ENCODE measurements around the gene DXO.

DXO gene

GRCh38 chr6:31968791-31969711 lies 2.9 kb downstream of the DXO start:
- Mint-ChIP-seq H3K4me1 (peaks cover 52% of the 10 kb centered on the region), H3K4me3 (no peak overlapping the region), H3K27ac (peak overlapping the region; percentile 94), H3K9me3 (no peaks in the 10 kb centered on the region), H3K27me3 (no peaks in the 10 kb centered on the region), H3K36me3 (peaks cover 54% of the 10 kb centered on the region)
- ATAC-seq = no peak

- Mint-ChIP-seq H3K27ac (no peak overlapping the region), H3K4me3 (no peak overlapping the region), H3K9me3 (no peaks in the 10 kb centered on the region)
Observed at GRCh38 chr6:31968326-31968725, 3.6 kb downstream of the DXO start.

GRCh38 chr6:31967926-31968320 lies 4.0 kb downstream of the DXO start:
- Mint-ChIP-seq H3K4me3 (no peak overlapping the region), H3K36me3 (peaks cover 65% of the 10 kb centered on the region), H3K27ac (no peak overlapping the region), H3K27me3 (no peaks in the 10 kb centered on the region), H3K9me3 (no peaks in the 10 kb centered on the region), H3K4me1 (peaks cover 41% of the 10 kb centered on the region)
- ATAC-seq = no peak

More at GRCh38 chr6:31968326-31968725, 3.6 kb downstream of the DXO start:
- H3K27me3 Mint-ChIP-seq = no peaks in the 10 kb centered on the region
- no peak for ATAC-seq
- H3K4me1 Mint-ChIP-seq = peaks cover 45% of the 10 kb centered on the region
- H3K36me3 Mint-ChIP-seq = peaks cover 61% of the 10 kb centered on the region

DNA sequence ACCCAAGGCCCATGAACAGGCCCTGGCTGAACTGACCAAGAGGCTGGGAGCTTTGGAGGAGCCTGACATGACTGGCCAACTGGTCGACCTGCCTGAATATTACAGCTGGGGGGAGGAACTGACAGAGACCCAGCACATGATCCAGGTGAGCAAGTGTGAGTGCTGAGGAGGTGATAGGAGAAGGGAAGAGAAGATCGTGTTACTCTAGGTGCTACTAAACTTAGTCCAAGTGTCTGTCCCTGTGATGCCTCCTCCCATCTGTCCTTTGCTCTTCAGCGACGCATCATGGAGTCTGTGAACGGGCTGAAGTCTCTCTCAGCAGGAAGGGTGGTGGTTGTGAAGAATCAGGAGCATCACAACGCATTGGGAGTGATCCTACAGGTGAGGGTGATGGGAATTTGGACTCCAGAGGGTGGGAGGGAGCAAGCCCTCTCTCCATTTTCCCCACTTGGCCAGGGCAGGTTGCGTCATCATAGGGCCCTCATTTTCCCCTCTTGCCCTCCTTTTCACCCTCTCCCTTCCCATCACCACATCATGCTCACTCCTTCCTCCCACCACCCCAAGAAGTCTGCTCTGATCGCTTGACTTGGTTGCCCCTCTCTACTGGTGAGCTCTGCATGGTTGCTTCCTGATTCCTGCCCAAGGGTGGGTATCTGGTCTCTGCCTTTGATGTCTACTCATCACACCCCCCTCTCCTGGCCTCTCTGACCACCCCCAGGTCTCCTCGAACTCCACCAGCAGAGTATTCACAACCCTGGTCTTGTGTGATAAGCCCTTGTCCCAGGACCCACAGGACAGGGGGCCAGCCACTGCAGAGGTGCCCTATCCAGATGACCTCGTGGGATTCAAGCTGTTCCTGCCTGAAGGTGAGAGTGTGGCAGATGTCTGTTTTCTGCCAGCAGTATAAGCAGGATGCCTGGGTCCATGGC lies 4.7 kb downstream of the DXO start:
- no peak overlapping the region for H3K4me3 Mint-ChIP-seq
- H3K27me3 Mint-ChIP-seq = no peaks in the 10 kb centered on the region
- no peak for ATAC-seq
- H3K9me3 Mint-ChIP-seq = no peaks in the 10 kb centered on the region
- peaks cover 72% of the 10 kb centered on the region for H3K36me3 Mint-ChIP-seq
- no peak overlapping the region for H3K27ac Mint-ChIP-seq
- peaks cover 38% of the 10 kb centered on the region for H3K4me1 Mint-ChIP-seq

GRCh38 chr6:31966506-31966905 lies 5.4 kb downstream of the DXO start:
- Mint-ChIP-seq H3K4me1 (peaks cover 45% of the 10 kb centered on the region), H3K36me3 (peaks cover 79% of the 10 kb centered on the region), H3K4me3 (no peak overlapping the region), H3K9me3 (no peaks in the 10 kb centered on the region), H3K27me3 (no peaks in the 10 kb centered on the region), H3K27ac (no peak overlapping the region)
- no peak for ATAC-seq

GRCh38 chr6:31965700-31966099 lies 6.2 kb downstream of the DXO start:
- Mint-ChIP-seq H3K36me3 (peaks cover 87% of the 10 kb centered on the region), H3K27me3 (no peaks in the 10 kb centered on the region), H3K4me3 (no peak overlapping the region), H3K27ac (no peak overlapping the region), H3K4me1 (peaks cover 43% of the 10 kb centered on the region), H3K9me3 (no peaks in the 10 kb centered on the region)
- ATAC-seq = no peak

DNA sequence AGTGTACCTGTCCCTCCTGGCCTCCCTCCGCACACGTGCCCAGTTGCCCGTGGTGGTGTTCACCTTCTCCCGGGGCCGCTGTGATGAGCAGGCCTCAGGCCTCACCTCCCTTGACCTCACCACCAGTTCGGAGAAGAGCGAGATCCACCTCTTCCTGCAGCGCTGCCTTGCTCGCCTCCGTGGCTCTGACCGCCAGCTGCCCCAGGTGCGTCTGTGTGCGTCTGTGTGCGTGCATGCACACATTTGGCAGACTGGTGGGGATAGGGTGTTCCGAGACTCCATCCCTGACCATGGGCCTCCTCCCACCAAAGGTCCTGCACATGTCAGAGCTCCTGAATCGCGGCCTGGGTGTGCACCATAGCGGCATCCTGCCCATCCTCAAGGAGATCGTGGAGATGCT lies 8.0 kb downstream of the DXO start:
- Mint-ChIP-seq H3K36me3 (peaks cover 78% of the 10 kb centered on the region), H3K9me3 (no peaks in the 10 kb centered on the region), H3K4me3 (no peak overlapping the region), H3K27me3 (no peaks in the 10 kb centered on the region), H3K27ac (peak overlapping the region; percentile 18), H3K4me1 (peaks cover 44% of the 10 kb centered on the region)
- ATAC-seq = no peak

DNA sequence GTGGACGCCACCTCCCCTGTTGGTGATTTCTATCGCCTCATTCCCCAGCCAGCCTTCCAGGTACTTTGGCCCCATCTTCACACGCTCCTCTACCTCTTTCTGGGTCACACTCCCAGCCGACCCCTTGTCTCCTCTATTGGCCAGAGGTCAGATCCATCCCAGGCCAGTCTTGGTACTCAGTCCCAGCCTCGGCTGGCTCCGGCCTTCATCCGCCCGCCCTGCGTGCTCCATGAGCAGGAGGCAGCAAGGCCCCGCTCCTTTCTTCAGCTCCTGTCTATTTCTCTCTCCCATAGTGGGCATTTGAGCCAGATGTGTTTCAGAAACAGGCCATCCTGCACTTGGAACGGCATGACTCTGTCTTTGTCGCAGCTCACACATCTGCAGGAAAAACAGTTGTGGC lies 10.3 kb downstream of the DXO start:
- H3K9me3 Mint-ChIP-seq = no peaks in the 10 kb centered on the region
- H3K36me3 Mint-ChIP-seq = peaks cover 62% of the 10 kb centered on the region
- H3K27ac Mint-ChIP-seq = peak overlapping the region; percentile 87
- no peak for ATAC-seq
- H3K27me3 Mint-ChIP-seq = no peaks in the 10 kb centered on the region
- H3K4me3 Mint-ChIP-seq = no peak overlapping the region
- H3K4me1 Mint-ChIP-seq = peaks cover 47% of the 10 kb centered on the region

DNA sequence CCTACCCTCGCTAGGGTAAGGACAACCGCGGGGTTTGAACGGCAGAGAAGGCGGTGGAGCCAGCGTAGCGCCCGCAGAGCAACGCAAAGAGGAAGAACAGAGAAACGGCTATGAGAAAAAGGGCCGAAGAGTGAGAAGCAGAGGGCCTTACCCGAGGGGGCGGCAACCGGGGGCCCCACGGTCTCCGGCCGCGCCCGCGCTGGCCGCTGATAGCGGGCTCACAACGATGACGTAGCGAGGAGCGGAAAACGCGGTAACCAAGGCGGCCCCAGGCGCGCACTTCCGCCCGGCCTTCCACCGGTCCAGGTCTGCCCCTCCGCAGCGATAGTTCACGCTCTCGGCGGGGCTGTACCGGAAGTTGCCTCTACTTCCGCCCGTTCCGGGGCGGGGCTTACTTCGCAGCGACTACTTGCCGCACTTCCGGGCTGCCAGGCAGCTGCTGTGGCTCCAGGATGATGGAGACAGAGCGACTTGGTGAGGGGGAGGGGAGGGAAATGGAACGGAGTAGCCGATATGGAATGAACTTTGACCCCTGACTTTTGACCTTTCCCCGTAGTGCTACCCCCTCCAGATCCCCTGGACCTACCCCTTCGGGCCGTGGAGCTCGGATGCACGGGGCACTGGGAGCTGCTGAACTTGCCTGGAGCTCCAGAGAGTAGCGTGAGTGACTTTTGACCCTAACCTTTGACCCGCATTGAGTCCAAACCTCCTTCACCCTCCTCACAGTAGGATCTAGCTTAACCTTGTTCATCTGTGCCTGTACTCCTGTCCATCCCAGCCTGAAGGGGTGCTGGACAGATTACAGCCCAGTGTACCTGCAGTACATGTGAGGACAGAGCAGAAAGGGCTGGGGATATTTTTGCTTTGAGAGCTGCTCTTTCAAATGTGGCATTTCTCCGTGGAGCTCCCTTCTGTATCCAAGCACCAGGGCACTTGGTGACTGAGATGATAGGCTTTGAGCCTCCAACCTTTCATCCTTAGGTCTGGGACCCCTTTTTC lies 12.9 kb downstream of the DXO start, which contains the start of the genes NELFE and SKIC2:
Gene NELFE, minus strand, starts transcription at position 231 of the 999 bp plus-strand sequence. CDS start 525 bp downstream, outside the sequence.
Gene SKIC2, plus strand, starts transcription at position 435 of the 999 bp plus-strand sequence. Its CDS starts 18 bp downstream, at position 453.
- H3K4me3 Mint-ChIP-seq = peak within 1 kb of the TSS; percentile 95
- H3K27ac Mint-ChIP-seq = peak within 1 kb of the TSS; percentile 87
- H3K27me3 Mint-ChIP-seq = no peaks in the 10 kb centered on the region
- H3K9me3 Mint-ChIP-seq = no peaks in the 10 kb centered on the region
- H3K36me3 Mint-ChIP-seq = peaks cover 59% of the 10 kb centered on the region
- peaks cover 47% of the 10 kb centered on the region for H3K4me1 Mint-ChIP-seq
- ATAC-seq = peak; percentile 100

DNA sequence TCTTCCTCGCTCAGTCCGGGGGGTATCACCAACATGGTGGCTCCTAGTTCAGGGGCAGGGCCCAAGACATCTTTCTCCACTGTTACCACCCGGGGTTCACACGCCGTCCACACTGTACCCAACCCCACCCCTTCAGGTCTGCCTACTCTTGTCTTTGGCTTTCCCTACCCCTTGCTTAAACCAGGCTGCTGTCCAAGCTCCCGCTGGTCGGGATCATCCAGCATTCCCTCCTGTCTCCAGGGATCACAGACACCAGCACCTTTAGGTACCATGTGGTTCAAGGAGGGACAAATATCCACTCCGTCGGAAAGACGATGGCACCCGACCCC lies 13.6 kb downstream of the DXO start:
- peak overlapping the region; percentile 87 for H3K27ac Mint-ChIP-seq
- H3K4me1 Mint-ChIP-seq = peaks cover 47% of the 10 kb centered on the region
- no peak for ATAC-seq
- no peaks in the 10 kb centered on the region for H3K27me3 Mint-ChIP-seq
- H3K36me3 Mint-ChIP-seq = peaks cover 59% of the 10 kb centered on the region
- H3K4me3 Mint-ChIP-seq = peak overlapping the region; percentile 95
- H3K9me3 Mint-ChIP-seq = no peaks in the 10 kb centered on the region

DNA sequence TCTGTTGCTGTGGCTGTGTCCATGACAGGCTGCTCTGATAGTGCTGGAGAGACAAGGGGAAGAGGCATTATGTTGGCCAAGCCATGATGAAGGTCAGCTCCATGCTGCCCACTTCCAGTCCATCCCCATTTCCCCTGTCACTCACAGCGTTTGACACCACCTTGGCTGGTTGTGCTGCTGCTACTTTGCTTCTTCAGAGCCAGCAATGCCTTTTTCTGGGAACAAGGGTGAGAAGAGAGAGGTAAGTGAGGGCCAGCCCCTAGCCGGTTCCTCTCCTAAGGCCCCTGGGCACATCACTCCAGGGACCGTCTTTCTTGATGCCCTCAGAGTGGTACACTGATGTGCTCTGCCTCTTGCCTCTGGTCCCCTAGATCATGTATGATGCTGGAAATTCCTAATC lies 15.1 kb downstream of the DXO start:
- Mint-ChIP-seq H3K36me3 (peaks cover 52% of the 10 kb centered on the region), H3K27me3 (no peaks in the 10 kb centered on the region), H3K4me1 (peaks cover 40% of the 10 kb centered on the region), H3K9me3 (no peaks in the 10 kb centered on the region), H3K27ac (no peak overlapping the region), H3K4me3 (peak overlapping the region; percentile 67)
- ATAC-seq = no peak

DNA sequence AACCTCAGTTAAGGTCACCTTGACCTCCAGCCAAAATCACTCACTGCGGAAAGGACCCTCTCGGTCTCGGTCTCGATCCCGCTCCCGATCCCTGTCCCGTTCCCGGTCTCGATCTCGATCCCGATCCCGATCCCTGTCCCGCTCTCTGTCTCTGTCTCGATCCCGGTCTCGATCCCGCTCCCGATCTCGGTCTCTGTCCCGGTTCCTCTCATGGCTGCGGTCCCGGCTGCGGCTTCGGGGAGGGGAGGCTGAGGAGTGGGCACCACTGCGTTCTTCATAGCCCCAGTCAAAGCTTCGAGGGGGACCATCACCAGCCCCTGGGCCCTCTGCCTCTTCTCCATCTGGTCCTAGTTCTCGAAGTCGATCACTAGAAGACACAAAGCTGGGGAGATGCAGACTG lies 17.4 kb downstream of the DXO start:
- Mint-ChIP-seq H3K36me3 (peaks cover 36% of the 10 kb centered on the region), H3K9me3 (no peaks in the 10 kb centered on the region), H3K27me3 (no peaks in the 10 kb centered on the region), H3K4me3 (no peak overlapping the region), H3K4me1 (peaks cover 21% of the 10 kb centered on the region), H3K27ac (no peak overlapping the region)
- ATAC-seq = no peak

GRCh38 chr6:31952890-31953289 lies 19.0 kb downstream of the DXO start:
- Mint-ChIP-seq H3K9me3 (no peaks in the 10 kb centered on the region), H3K27ac (peak overlapping the region; percentile 18), H3K4me1 (peaks cover 8% of the 10 kb centered on the region), H3K4me3 (no peak overlapping the region), H3K27me3 (no peaks in the 10 kb centered on the region), H3K36me3 (peaks cover 36% of the 10 kb centered on the region)
- ATAC-seq = no peak

DNA sequence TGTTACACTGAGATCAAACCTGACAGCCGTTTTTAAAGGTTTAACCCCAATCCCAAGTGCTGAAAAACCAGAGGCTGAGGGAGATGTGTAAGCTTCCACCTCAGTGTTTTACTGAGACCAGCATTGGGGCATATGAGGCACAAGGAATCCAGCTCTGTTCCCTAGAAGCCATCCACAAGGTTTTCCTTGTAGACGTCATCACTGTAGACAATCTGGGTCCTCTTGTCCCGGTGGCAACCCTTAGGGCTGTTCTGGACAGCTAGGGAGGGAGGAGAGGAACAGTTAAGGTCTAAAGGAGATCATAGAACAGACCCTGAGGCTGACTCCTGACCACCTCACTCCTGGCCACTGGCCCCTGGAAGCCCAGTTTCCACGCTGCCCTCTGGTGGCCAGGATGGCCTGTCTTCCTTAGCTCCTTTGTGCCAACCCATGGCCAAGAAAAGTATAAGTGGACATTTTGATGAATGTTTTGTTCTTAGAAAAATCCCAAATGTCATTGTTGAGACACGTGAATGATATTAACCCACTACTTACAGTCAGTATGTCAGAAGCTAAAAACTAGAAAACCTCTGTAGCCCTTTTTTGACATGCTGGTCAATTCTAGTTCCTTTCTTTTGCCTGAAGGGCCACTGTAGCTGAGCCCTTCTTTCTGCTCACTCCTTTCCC lies 19.7 kb downstream of the DXO start:
- peaks cover 2% of the 10 kb centered on the region for H3K4me1 Mint-ChIP-seq
- H3K27ac Mint-ChIP-seq = peak overlapping the region; percentile 18
- peaks cover 36% of the 10 kb centered on the region for H3K36me3 Mint-ChIP-seq
- peak; percentile 59 for ATAC-seq
- no peaks in the 10 kb centered on the region for H3K27me3 Mint-ChIP-seq
- H3K9me3 Mint-ChIP-seq = no peaks in the 10 kb centered on the region
- no peak overlapping the region for H3K4me3 Mint-ChIP-seq

Data from stimulated activated memory B cell treated with anti-CD40 and anti-IgM and Interleukin-4, amounts not matched to agents 10 μg/mL and 1 μg/mL and 100 μg/mL, for 72 hours (primary cell).